Breast epithelium (tissue), 3 donors: ENCODE data around the gene PCGF6.

Experiments
- POLR2A ChIP-seq: fragments of 450-650 bp; IDR thresholded peaks from one replicate; pipeline ENCODE4 v1.6.1; 2016; ENCODE audit warnings: antibody characterized with exemption, mild to moderate bottlenecking, moderate library complexity
- POLR2AphosphoS5 ChIP-seq, 3 donors: sonication (generic); formaldehyde crosslinking; IDR thresholded peaks; one replicate each; pipeline ENCODE4 v1.6.1; 2017; ENCODE audit warnings: antibody characterized with exemption in 3 of 3
- TF ChIP-seq, protein P1 (sequence below), 3 donors: fragments of 450-650 bp; IDR thresholded peaks; one replicate each; pipeline ENCODE4 v1.5.1; 2016 to 2017; ENCODE audit warnings: antibody characterized with exemption in 3 of 3, mild to moderate bottlenecking in 3 of 3, moderate library complexity in 3 of 3

DNA sequence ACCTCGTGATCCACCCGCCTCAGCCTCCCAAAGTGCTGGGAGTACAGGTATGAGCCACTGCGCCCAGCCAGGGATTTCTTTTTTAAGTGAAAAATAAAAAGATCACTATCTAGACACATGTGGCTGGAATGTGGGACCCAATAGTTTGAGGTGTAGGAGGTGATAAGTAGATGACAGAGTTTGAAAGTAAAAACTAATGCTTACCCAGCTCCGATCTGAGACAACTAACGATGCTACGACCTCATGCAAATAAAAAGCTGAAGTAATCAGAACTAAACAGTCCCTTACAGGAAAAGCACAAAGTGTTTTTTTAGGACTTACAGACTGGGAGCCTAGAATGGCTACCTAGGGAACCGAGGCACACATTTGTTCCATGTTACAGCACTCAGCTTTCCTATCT lies 23.0 kb downstream of the PCGF6 start:
- TF ChIP-seq, protein P1, sequence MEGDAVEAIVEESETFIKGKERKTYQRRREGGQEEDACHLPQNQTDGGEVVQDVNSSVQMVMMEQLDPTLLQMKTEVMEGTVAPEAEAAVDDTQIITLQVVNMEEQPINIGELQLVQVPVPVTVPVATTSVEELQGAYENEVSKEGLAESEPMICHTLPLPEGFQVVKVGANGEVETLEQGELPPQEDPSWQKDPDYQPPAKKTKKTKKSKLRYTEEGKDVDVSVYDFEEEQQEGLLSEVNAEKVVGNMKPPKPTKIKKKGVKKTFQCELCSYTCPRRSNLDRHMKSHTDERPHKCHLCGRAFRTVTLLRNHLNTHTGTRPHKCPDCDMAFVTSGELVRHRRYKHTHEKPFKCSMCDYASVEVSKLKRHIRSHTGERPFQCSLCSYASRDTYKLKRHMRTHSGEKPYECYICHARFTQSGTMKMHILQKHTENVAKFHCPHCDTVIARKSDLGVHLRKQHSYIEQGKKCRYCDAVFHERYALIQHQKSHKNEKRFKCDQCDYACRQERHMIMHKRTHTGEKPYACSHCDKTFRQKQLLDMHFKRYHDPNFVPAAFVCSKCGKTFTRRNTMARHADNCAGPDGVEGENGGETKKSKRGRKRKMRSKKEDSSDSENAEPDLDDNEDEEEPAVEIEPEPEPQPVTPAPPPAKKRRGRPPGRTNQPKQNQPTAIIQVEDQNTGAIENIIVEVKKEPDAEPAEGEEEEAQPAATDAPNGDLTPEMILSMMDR (IDR thresholded peaks at IDR 0.05), result no peak
- TF ChIP-seq POLR2A (no peak), POLR2AphosphoS5 (IDR thresholded peaks at IDR 0.05) (no peak)
